Activated CD8-positive, alpha-beta T cell treated with anti-CD3 and anti-CD28 coated beads for 36 hours (primary cell): ENCODE results near the gene NUDT7. TPM values are rescaled to one million over a fixed set of nuclear protein-coding genes. Genes with fewer than 3 reads are reported as not detected.

ENCODE experiments used
- ATAC-seq: fragments of 200-7000 bp; cut with Tn5 transposase; one replicate; pipeline ENCODE4 v1.10.0; 2021; ENCODE audit warnings: mild to moderate bottlenecking, moderate library complexity
- CTCF ChIA-PET: fragments of 350-600 bp; sonication (Branson Sonifier 250); formaldehyde crosslinking; loops from one replicate; lab custom pipeline; 2021; ENCODE audit warnings: antibody characterized with exemption; lab: Charles Lee
- POLR2A ChIA-PET: fragments of 350-600 bp; sonication (Branson Sonifier 250); formaldehyde crosslinking; loops from one replicate; lab custom pipeline; 2021; ENCODE audit warnings: antibody characterized with exemption; lab: Charles Lee
- DNase-seq: peaks from one replicate; pipeline ENCODE4 v3.0.0-alpha.2; 2020
- H3K27ac Mint-ChIP-seq: one replicate; pipeline ENCODE4 v1.8.0; 2021; ENCODE audit warnings: mild to moderate bottlenecking, mixed read lengths
- H3K27me3 Mint-ChIP-seq: one replicate; pipeline ENCODE4 v1.8.0; 2021; ENCODE audit warnings: mixed read lengths
- H3K36me3 Mint-ChIP-seq: one replicate; pipeline ENCODE4 v1.8.0; 2021; ENCODE audit warnings: low read depth, mixed read lengths
- H3K4me1 Mint-ChIP-seq: one replicate; pipeline ENCODE4 v1.8.0; 2021; ENCODE audit warnings: low read depth, mixed read lengths
- H3K4me3 Mint-ChIP-seq: one replicate; pipeline ENCODE4 v1.8.0; 2021; ENCODE audit warnings: mild to moderate bottlenecking, moderate library complexity, mixed read lengths
- H3K9me3 Mint-ChIP-seq: one replicate; pipeline ENCODE4 v1.8.0; 2021; ENCODE audit warnings: mixed read lengths
- CTCF ChIP-seq: fragments of 200-600 bp; IDR thresholded peaks from one replicate; pipeline ENCODE4 v1.8.0; 2022; ENCODE audit warnings: antibody characterized with exemption, mild to moderate bottlenecking
- intact Hi-C: fragments of 100-400 bp; cut with micrococcal nuclease; formaldehyde crosslinking; loops from one replicate; pipeline ENCODE4 v1.10.0; 2022
- total RNA-seq, 2 experiments: library from RNA; stranded (reverse); gene quantifications; one replicate each; pipeline ENCODE4 v1.2.3, GENCODE V29; 2021

Gene NUDT7
- total RNA-seq, 2 experiments from 2014 or later, result 6.4 to 8.0 TPM

DNA sequence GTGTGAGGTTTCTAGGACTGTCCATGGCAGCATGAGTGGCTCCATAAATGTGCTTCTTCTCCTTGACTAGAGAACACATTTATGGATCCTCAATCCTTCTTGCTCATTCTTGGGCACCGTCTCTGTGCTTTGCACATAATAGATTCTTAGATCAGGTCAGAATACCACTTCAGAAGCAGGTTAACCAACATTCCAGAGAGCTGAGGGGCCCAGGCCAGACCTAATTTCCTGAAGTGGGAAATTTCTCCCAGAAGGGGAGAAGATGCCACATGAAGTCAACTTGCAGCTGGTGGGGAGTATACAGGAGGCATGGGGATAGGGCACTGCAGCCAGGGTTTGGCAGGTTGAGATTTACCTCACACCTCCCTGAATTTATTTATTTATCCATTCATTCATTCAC, 41.7 kb downstream of the NUDT7 start:
- no peaks in the 10 kb centered on the region for H3K36me3 Mint-ChIP-seq
- CTCF ChIA-PET, result no interaction called here
- no peak for ATAC-seq

DNA sequence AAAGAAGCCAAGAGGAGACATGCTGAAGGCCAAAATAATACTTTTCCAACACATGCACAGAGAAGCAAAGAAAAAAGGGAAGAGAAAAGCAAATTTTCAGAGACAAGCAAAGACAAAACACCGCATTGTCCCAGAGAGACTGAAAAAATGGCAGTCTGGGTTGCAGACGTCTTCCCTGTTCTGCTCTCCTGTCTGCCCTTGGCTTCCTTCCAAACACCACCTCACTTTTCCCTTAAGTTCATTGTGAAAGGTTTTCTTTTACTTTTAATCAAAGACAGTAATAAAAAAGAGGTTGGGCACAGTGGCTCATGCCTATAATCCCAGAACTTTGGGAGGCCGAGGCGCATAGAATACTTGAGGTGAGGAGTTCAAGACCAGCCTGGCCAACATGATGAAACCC, 44.9 kb downstream of the NUDT7 start:
- Mint-ChIP-seq H3K27ac (no peak overlapping the region), H3K36me3 (no peaks in the 10 kb centered on the region), H3K27me3 (peaks cover 6% of the 10 kb centered on the region), H3K4me3 (no peak overlapping the region), H3K9me3 (no peaks in the 10 kb centered on the region), H3K4me1 (no peaks in the 10 kb centered on the region)
- ChIA-PET POLR2A (no interaction called here), CTCF (no interaction called here)
- DNase-seq (no peak), ATAC-seq (no peak)
- intact Hi-C loops, result no loop called here
- no peak for TF ChIP-seq CTCF

More for the DNA sequence above, 41.7 kb downstream of the NUDT7 start:
- no peak overlapping the region for H3K4me3 Mint-ChIP-seq
- TF ChIP-seq CTCF, result no peak
- H3K9me3 Mint-ChIP-seq, result no peaks in the 10 kb centered on the region
- POLR2A ChIA-PET, result no interaction called here
- no peaks in the 10 kb centered on the region for H3K4me1 Mint-ChIP-seq
- no peak for DNase-seq
- H3K27ac Mint-ChIP-seq, result no peak overlapping the region
- intact Hi-C loops, result no loop called here
- H3K27me3 Mint-ChIP-seq, result peaks cover 6% of the 10 kb centered on the region

- intact Hi-C loops, result no loop called here
- peaks cover 6% of the 10 kb centered on the region for H3K27me3 Mint-ChIP-seq
- ChIA-PET CTCF (no interaction called here), POLR2A (no interaction called here)
- DNase-seq (no peak), ATAC-seq (no peak)
- H3K9me3 Mint-ChIP-seq, result no peaks in the 10 kb centered on the region
- no peak overlapping the region for H3K27ac Mint-ChIP-seq
- no peaks in the 10 kb centered on the region for H3K4me1 Mint-ChIP-seq
- no peak overlapping the region for H3K4me3 Mint-ChIP-seq
- TF ChIP-seq CTCF, result no peak
- no peaks in the 10 kb centered on the region for H3K36me3 Mint-ChIP-seq
Observed at GRCh38 chr16:77767826-77768225, 45.5 kb downstream of the NUDT7 start.

GRCh38 chr16:77775911-77776909, 53.9 kb downstream of the NUDT7 start:
- Mint-ChIP-seq H3K4me1 (no peaks in the 10 kb centered on the region), H3K27ac (no peak overlapping the region), H3K9me3 (no peaks in the 10 kb centered on the region), H3K27me3 (peaks cover 2% of the 10 kb centered on the region), H3K4me3 (no peak overlapping the region), H3K36me3 (no peaks in the 10 kb centered on the region)
- POLR2A ChIA-PET, result no interaction called here
- intact Hi-C loops, result no loop called here
- CTCF ChIA-PET, result no interaction called here
- DNase-seq (no peak), ATAC-seq (no peak)
- no peak for TF ChIP-seq CTCF

- ChIA-PET POLR2A (interaction anchor here (0.5 kb wide), 1 partner anchor 1465 kb away, joined by 3 read pairs; no protein-coding TSS in a partner anchor), CTCF (no interaction called here)
- no peaks in the 10 kb centered on the region for H3K4me1 Mint-ChIP-seq
- ATAC-seq (no peak), DNase-seq (no peak)
- H3K27ac Mint-ChIP-seq, result no peak overlapping the region
- intact Hi-C loops, result no loop called here
- H3K4me3 Mint-ChIP-seq, result no peak overlapping the region
- no peaks in the 10 kb centered on the region for H3K36me3 Mint-ChIP-seq
- no peaks in the 10 kb centered on the region for H3K9me3 Mint-ChIP-seq
- no peak for TF ChIP-seq CTCF
- H3K27me3 Mint-ChIP-seq, result peaks cover 5% of the 10 kb centered on the region
Observed at GRCh38 chr16:77777745-77778144, 55.4 kb downstream of the NUDT7 start.
